ENCODE data around the gene SPG7. TPM values are rescaled to one million over a fixed set of nuclear protein-coding genes. Genes with fewer than 3 reads are reported as not detected.

The SPG7 gene
- total RNA-seq, 1 donor from 2014 or later, result 96.1 TPM

- DNase-seq (ENCODE audit: low read depth) (no peak), FAIRE-seq (no peak)
- Mint-ChIP-seq H3K27me3 (ENCODE audit: low read depth, unreplicated experiment) (no peaks in the 10 kb centered on the region), H3K4me1 (ENCODE audit: low read depth, unreplicated experiment) (peaks cover 8% of the 10 kb centered on the region), H3K9me3 (ENCODE audit: unreplicated experiment) (no peaks in the 10 kb centered on the region), H3K36me3 (ENCODE audit: low read depth, unreplicated experiment) (peaks cover 34% of the 10 kb centered on the region), H3K27ac (ENCODE audit: unreplicated experiment) (no peak overlapping the region), H3K4me3 (ENCODE audit: unreplicated experiment) (no peak overlapping the region)
- Histone ChIP-seq H3K4me2 (ENCODE audit: low read length) (no peak overlapping the region), H3K27me3 (ENCODE audit: insufficient read depth, low read length) (no peaks in the 10 kb centered on the region), H3K9me3 (ENCODE audit: insufficient read depth, low read depth, low read length) (no peaks in the 10 kb centered on the region), H2AFZ (ENCODE audit: low read depth, low read length) (no peak overlapping the region), H3K27ac (ENCODE audit: low read depth, low read length) (no peak overlapping the region), H3K4me1 (ENCODE audit: insufficient read depth, low read length) (peaks cover 20% of the 10 kb centered on the region), H3K4me3 (ENCODE audit: insufficient read depth, low read depth, low read length) (no peak overlapping the region), H3K9ac (ENCODE audit: low read length) (no peak overlapping the region), H3K36me3 (ENCODE audit: insufficient read depth, low read length) (peaks cover 11% of the 10 kb centered on the region), H3K79me2 (ENCODE audit: insufficient read depth, low read length) (peaks cover 3% of the 10 kb centered on the region), H4K20me1 (ENCODE audit: insufficient read depth, low read length) (peaks cover 7% of the 10 kb centered on the region)
- TF ChIP-seq EZH2 (IDR thresholded peaks at IDR 0.05; ENCODE audit: insufficient read depth, low read length) (no peak), CTCF (IDR thresholded peaks at IDR 0.05; ENCODE audit: insufficient read depth, low read depth, low read length) (no peak)
Measured at GRCh38 chr16:89555780-89556179, 47.6 kb downstream of the SPG7 start.

GRCh38 chr16:89556750-89557689, 48.8 kb downstream of the SPG7 start:
- Histone ChIP-seq H3K9ac (ENCODE audit: low read length) (peak overlapping the region; percentile 44), H3K4me1 (ENCODE audit: insufficient read depth, low read length) (peaks cover 24% of the 10 kb centered on the region), H3K27ac (ENCODE audit: low read depth, low read length) (peak overlapping the region; percentile 19), H3K4me3 (ENCODE audit: insufficient read depth, low read depth, low read length) (no peak overlapping the region), H3K4me2 (ENCODE audit: low read length) (peak overlapping the region; percentile 23), H3K36me3 (ENCODE audit: insufficient read depth, low read length) (peaks cover 12% of the 10 kb centered on the region), H3K9me3 (ENCODE audit: insufficient read depth, low read depth, low read length) (no peaks in the 10 kb centered on the region), H3K79me2 (ENCODE audit: insufficient read depth, low read length) (peaks cover 16% of the 10 kb centered on the region), H3K27me3 (ENCODE audit: insufficient read depth, low read length) (no peaks in the 10 kb centered on the region), H4K20me1 (ENCODE audit: insufficient read depth, low read length) (peaks cover 19% of the 10 kb centered on the region), H2AFZ (ENCODE audit: low read depth, low read length) (no peak overlapping the region)
- Mint-ChIP-seq H3K4me3 (ENCODE audit: unreplicated experiment) (peak overlapping the region; percentile 76), H3K27ac (ENCODE audit: unreplicated experiment) (peak overlapping the region; percentile 47), H3K4me1 (ENCODE audit: low read depth, unreplicated experiment) (peaks cover 8% of the 10 kb centered on the region), H3K9me3 (ENCODE audit: unreplicated experiment) (no peaks in the 10 kb centered on the region), H3K27me3 (ENCODE audit: low read depth, unreplicated experiment) (no peaks in the 10 kb centered on the region), H3K36me3 (ENCODE audit: low read depth, unreplicated experiment) (peaks cover 32% of the 10 kb centered on the region)
- FAIRE-seq (no peak), DNase-seq (ENCODE audit: low read depth) (peak; percentile 42)
- TF ChIP-seq CTCF (IDR thresholded peaks at IDR 0.05; ENCODE audit: insufficient read depth, low read depth, low read length), result peak; percentile 89
- no peak for TF ChIP-seq EZH2 (IDR thresholded peaks at IDR 0.05; ENCODE audit: insufficient read depth, low read length)

All from astrocyte (in vitro differentiated cells and primary cell).